Fibroblast of skin of back (primary cell): ENCODE measurements around the gene BMPR2.
A peak's percentile ranks its signal among the peaks of the same experiment; 100 is the strongest.

Source experiments
- DNase-seq: peaks from one replicate; pipeline ENCODE4 v3.0.0-alpha.2; 2013

BMPR2 gene

GRCh38 chr2:202608142-202608852 lies 232.2 kb downstream of the BMPR2 start:
- DNase-seq: no peak

GRCh38 chr2:202609381-202610145 lies 233.4 kb downstream of the BMPR2 start:
- peak; percentile 28 for DNase-seq

DNA sequence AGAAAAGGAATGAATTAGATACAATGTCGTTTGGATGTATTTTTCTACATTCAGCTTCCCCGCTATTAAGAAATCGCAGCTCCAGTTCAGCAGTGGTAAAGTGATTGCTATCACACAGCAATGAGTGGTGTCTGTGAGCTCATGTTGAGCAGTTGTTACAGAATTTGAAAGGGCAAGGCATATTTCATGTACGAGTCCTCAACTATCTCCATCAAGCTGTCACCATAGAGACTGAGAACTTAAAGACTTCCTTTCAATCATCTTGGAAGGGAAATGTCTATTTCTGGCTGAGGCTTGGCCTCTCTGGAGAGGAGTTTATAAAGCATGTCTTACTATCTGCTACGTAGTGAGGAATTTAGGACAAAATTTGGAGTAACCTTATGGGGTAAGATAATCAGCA lies 234.3 kb downstream of the BMPR2 start:
- peak; percentile 19 for DNase-seq

- DNase-seq: no peak
Measured at GRCh38 chr2:202612145-202612544, 236.0 kb downstream of the BMPR2 start.

GRCh38 chr2:202613479-202613878 lies 237.4 kb downstream of the BMPR2 start:
- DNase-seq: no peak
